GM20431 (cell line): ENCODE results near the gene TJP3.

Experiments
- in situ Hi-C: fragments of 300-500 bp; cut with MseI, MboI; formaldehyde crosslinking; loops from one replicate; pipeline ENCODE4 v1.15.0; 2020; ENCODE audit warnings: low sequenced_read_pairs; ENCODE audit not compliant: unreplicated experiment

TJP3 gene

GRCh38 chr19:3798137-3798536, 90.0 kb downstream of the TJP3 start:
- in situ Hi-C loops = no loop called here
